Stimulated activated CD4-positive, alpha-beta T cell treated with anti-CD3 and anti-CD28 coated beads, TNF-alpha, amount 100 ng/mL, for 48 hours (primary cell): ENCODE data around the gene FBXO39.
A peak's percentile ranks its signal among the peaks of the same experiment; 100 is the strongest.
"Not testable (repeated sequence)": the region's sequence is repeated elsewhere in the genome, so short reads cannot be mapped to it uniquely, and the experiment has no call there.

Experiments used
- DNase-seq, 3 donors: peaks; one replicate each; pipeline ENCODE4 v3.0.0-alpha.2; 2020; ENCODE audit warnings: low read depth in 3 of 3

FBXO39 gene

GRCh38 chr17:6789146-6789545 is 13.1 kb downstream of the FBXO39 start:
- no peak for DNase-seq

GRCh38 chr17:6793748-6794493 is 17.9 kb downstream of the FBXO39 start:
- DNase-seq: no peak

- DNase-seq: no peak
Observed at GRCh38 chr17:6796017-6796886, 20.2 kb downstream of the FBXO39 start.

GRCh38 chr17:6796887-6797490 is 21.0 kb downstream of the FBXO39 start:
- no peak for DNase-seq

- no peak for DNase-seq
Observed at GRCh38 chr17:6797718-6798351, 21.8 kb downstream of the FBXO39 start.

GRCh38 chr17:6799738-6800137 is 23.7 kb downstream of the FBXO39 start:
- no peak for DNase-seq

- DNase-seq: no peak
Observed at GRCh38 chr17:6800422-6801027, 24.5 kb downstream of the FBXO39 start.

- DNase-seq: no peak
Observed at GRCh38 chr17:6811510-6811909, 35.5 kb downstream of the FBXO39 start.

GRCh38 chr17:6812295-6812694 is 36.3 kb downstream of the FBXO39 start:
- no peak for DNase-seq

- no peak for DNase-seq
Observed at GRCh38 chr17:6815775-6816174, 39.8 kb downstream of the FBXO39 start.

- not testable (repeated sequence) for DNase-seq
Observed at GRCh38 chr17:6816368-6816767, 40.4 kb downstream of the FBXO39 start.

GRCh38 chr17:6818938-6819337 is 42.9 kb downstream of the FBXO39 start:
- no peak for DNase-seq

GRCh38 chr17:6823011-6823442 is 47.0 kb downstream of the FBXO39 start:
- DNase-seq: no peak

- DNase-seq: no peak
Observed at GRCh38 chr17:6830383-6830986, 54.5 kb downstream of the FBXO39 start.

- peak; percentile 34 to 50 (median 34) for DNase-seq
Observed at GRCh38 chr17:6831661-6832263, 55.7 kb downstream of the FBXO39 start, which contains the start of gene TEKT1. Gene TEKT1, minus strand, starts transcription at chr17:6831729. Its CDS starts 1,353 bp downstream, at chr17:6830376.
